Measurements from ENCODE around the gene STOML2. TPM values are rescaled to one million over a fixed set of nuclear protein-coding genes. Genes with fewer than 3 reads are reported as not detected.

The STOML2 gene
- total RNA-seq, 2 experiments from 2014 or later: 165 to 168 TPM

DNA sequence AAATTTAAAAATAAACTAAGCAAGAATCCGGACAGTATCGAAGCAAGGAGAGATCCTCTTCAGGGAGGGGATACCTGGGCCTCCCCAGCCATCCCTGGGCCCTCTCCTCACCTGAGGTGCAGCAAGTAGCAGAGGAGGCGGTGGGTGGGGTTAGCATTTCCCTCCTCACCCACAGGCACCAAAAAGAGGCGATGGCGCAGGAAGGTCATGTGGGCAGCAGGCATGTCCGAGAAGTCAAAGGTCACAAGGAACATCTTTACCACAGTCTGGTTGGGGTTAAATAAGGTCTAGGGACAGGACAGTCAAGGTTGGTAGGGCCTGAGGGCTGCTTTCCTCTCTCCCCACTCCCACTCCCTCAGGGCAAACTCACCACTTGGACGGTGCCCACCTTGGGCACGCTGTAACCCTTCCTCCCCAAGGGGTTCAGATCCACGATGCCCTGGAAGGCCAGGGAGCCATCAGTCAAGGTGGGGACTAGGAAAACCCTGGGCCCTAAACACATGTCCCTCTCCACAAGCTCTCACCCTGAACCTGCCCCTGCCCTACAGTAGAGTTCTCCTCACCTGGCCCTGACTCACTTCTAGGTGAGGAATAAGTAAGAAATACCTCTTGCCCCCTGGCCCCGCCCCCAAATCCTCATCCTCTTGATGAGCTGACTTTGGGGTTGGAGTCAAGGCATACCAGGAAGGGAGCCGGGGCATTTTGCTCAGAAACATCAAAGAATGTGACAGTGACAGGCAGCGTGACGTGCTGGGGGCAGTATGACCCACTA, 2.8 kb upstream of the STOML2 start:
- Mint-ChIP-seq H3K27me3 (ENCODE audit: low read depth) (no peaks in the 10 kb centered on the region), H3K4me1 (ENCODE audit: low read depth) (peaks cover 24% of the 10 kb centered on the region), H3K36me3 (ENCODE audit: low read depth) (peaks cover 12% of the 10 kb centered on the region), H3K27ac (no peak overlapping the region), H3K9me3 (no peaks in the 10 kb centered on the region), H3K4me3 (no peak overlapping the region)
- CTCF ChIA-PET: no interaction called here
- DNase-seq: no peak
- intact Hi-C loops (cut with micrococcal nuclease): no loop called here

DNA sequence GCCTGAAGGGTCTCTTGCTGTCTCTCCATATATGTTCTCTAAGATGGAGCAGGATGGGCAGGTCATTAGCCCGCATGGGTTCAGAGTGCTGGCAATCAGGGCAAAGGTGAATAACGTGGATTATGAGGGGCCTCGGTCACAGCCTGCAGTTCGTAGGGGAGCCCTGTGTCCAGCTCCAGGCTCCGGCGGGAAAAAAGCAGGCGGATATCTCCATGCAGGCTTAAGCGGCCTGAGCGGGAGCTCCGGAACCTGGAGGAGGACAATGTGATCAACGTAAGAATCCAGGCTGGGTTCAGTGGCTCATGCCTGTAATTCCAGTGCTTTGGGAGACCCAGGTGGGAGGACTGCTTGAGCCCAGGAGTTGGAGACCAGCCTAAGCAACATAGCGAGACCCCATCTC, 2.2 kb upstream of the STOML2 start:
- Mint-ChIP-seq H3K4me3 (no peak overlapping the region), H3K9me3 (no peaks in the 10 kb centered on the region), H3K27me3 (ENCODE audit: low read depth) (no peaks in the 10 kb centered on the region), H3K4me1 (ENCODE audit: low read depth) (peaks cover 26% of the 10 kb centered on the region), H3K36me3 (ENCODE audit: low read depth) (peaks cover 18% of the 10 kb centered on the region), H3K27ac (no peak overlapping the region)
- no peak for DNase-seq
- intact Hi-C loops (cut with micrococcal nuclease): no loop called here
- CTCF ChIA-PET: no interaction called here

DNA sequence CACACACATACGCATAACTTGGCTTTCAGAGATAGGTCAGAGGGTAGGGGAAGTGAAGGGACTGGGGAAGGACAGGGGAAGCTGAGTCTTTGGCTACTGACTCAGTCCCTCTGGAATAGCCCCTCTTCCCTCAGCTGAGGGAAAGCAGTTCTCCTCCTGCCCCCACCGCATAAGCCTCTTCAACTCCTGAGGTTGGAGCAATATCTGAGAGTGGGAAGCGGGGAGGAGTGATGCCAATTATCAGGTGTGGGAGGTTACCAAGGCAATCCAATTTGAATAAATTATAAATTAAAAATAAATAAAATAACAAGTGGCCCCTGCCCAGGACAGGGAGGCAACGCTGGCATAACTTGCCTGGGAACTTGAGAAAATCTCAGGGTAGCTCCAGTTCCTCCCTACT, 1.7 kb upstream of the STOML2 start:
- CTCF ChIA-PET: interaction anchor here (0.5 to 2.9 kb wide), 3 partner anchors 10 to 328 kb away, joined by 4 to 10 read pairs (median 4); partner anchors contain the start of gene ATOSB
- H3K4me3 Mint-ChIP-seq: no peak overlapping the region
- H3K27ac Mint-ChIP-seq: no peak overlapping the region
- intact Hi-C loops (cut with micrococcal nuclease): loop anchor here (5.0 kb wide), 1 partner anchor 1663 kb away; no protein-coding TSS in a partner anchor
- peaks cover 18% of the 10 kb centered on the region for H3K36me3 Mint-ChIP-seq (ENCODE audit: low read depth)
- peaks cover 27% of the 10 kb centered on the region for H3K4me1 Mint-ChIP-seq (ENCODE audit: low read depth)
- no peaks in the 10 kb centered on the region for H3K27me3 Mint-ChIP-seq (ENCODE audit: low read depth)
- DNase-seq: no peak
- no peaks in the 10 kb centered on the region for H3K9me3 Mint-ChIP-seq

DNA sequence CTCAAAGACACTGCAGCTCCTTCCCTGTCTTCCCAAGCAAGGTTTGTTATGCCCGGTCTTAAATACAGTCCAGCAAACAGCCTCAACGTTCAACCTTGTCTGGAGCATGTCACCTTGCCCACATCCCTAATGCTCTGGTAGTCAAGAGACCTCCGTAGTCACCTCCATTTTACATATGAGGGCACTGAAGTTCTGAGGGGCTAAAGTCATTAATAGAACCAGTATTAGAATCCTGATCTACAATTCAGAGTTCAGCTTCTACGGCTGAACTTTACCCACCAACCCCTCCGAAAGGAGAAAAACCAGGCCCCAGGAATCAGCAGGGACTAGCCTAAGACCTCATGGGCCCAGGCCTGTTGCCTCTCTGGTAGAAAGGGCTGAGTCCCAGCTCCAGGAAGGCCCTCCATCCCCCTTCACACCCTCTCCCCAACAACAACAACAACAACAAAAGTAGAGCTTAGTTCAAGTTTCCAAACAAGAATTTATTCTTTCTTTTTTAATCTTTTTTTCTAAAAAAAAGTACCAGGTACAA, 795 bp upstream of the STOML2 start:
- Mint-ChIP-seq H3K4me1 (ENCODE audit: low read depth) (peaks cover 31% of the 10 kb centered on the region), H3K36me3 (ENCODE audit: low read depth) (peaks cover 18% of the 10 kb centered on the region), H3K27ac (peak overlapping the region; percentile 93), H3K27me3 (ENCODE audit: low read depth) (no peaks in the 10 kb centered on the region), H3K4me3 (peak overlapping the region; percentile 99), H3K9me3 (no peaks in the 10 kb centered on the region)
- CTCF ChIA-PET: interaction anchor here (0.5 to 2.9 kb wide), 6 partner anchors 10 to 401 kb away, joined by 3 to 10 read pairs (median 4); partner anchors contain the start of gene ATOSB
- DNase-seq: no peak
- intact Hi-C loops (cut with micrococcal nuclease): loop anchor here (1.0 to 5.0 kb wide), 4 partner anchors 13 to 1664 kb away; partner anchors contain the start of genes DNAJB5 and FANCG

DNA sequence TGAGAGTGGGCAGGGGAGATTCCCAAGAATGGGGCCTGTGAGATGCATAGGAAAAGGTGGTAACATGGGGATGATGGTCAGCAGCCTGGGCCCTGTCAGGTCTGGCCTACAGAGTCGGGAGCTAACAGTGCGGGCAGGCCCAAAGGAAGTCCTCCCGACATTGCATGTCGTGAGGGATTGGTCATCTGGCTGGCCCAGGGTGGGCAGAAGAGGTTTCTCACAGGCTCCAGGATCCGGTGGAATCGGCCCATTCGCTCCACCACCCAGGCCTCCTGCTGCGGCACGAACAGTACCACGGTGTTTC, 514 bp downstream of the STOML2 start:
- Mint-ChIP-seq H3K4me1 (ENCODE audit: low read depth) (peaks cover 34% of the 10 kb centered on the region), H3K9me3 (no peaks in the 10 kb centered on the region), H3K27ac (peak overlapping the region; percentile 93), H3K36me3 (ENCODE audit: low read depth) (peaks cover 18% of the 10 kb centered on the region), H3K4me3 (peak overlapping the region; percentile 99), H3K27me3 (ENCODE audit: low read depth) (no peaks in the 10 kb centered on the region)
- peak; percentile 17 for DNase-seq
- intact Hi-C loops (cut with micrococcal nuclease): loop anchor here (2.0 to 5.0 kb wide), 2 partner anchors 14 to 1665 kb away; no protein-coding TSS in a partner anchor
- CTCF ChIA-PET: interaction anchor here (0.9 to 2.9 kb wide), 4 partner anchors 12 to 203 kb away, joined by 3 to 10 read pairs (median 4); partner anchors contain the start of gene ATOSB

DNA sequence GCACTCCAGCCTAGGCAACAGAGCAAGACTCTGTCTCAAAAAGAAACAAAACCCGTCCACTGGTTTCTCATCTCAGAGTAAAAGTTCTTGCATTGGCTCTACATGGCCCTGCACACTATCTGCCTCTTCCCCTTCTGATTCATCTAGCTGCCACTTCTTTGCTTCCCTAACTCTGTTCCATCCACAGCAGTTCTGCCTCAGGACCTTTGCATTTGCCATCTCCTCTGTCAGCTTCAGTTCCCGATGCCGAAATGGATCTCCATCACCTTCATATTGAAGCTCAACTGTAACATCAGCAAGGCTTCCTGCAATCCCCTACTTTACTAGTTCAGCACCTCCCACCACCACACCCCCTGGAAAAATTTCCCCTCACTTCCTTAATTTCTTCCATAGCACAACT, 5.4 kb downstream of the STOML2 start:
- CTCF ChIA-PET: interaction anchor here (0.8 to 4.2 kb wide), 6 partner anchors 15 to 638 kb away, joined by 3 to 37 read pairs (median 17); partner anchors contain the start of genes FANCG and VCP
- intact Hi-C loops (cut with micrococcal nuclease): no loop called here
- no peaks in the 10 kb centered on the region for H3K27me3 Mint-ChIP-seq (ENCODE audit: low read depth)
- DNase-seq: no peak
- H3K9me3 Mint-ChIP-seq: no peaks in the 10 kb centered on the region
- H3K36me3 Mint-ChIP-seq (ENCODE audit: low read depth): peaks cover 17% of the 10 kb centered on the region
- H3K4me3 Mint-ChIP-seq: no peak overlapping the region
- peaks cover 47% of the 10 kb centered on the region for H3K4me1 Mint-ChIP-seq (ENCODE audit: low read depth)
- peak overlapping the region; percentile 20 for H3K27ac Mint-ChIP-seq

DNA sequence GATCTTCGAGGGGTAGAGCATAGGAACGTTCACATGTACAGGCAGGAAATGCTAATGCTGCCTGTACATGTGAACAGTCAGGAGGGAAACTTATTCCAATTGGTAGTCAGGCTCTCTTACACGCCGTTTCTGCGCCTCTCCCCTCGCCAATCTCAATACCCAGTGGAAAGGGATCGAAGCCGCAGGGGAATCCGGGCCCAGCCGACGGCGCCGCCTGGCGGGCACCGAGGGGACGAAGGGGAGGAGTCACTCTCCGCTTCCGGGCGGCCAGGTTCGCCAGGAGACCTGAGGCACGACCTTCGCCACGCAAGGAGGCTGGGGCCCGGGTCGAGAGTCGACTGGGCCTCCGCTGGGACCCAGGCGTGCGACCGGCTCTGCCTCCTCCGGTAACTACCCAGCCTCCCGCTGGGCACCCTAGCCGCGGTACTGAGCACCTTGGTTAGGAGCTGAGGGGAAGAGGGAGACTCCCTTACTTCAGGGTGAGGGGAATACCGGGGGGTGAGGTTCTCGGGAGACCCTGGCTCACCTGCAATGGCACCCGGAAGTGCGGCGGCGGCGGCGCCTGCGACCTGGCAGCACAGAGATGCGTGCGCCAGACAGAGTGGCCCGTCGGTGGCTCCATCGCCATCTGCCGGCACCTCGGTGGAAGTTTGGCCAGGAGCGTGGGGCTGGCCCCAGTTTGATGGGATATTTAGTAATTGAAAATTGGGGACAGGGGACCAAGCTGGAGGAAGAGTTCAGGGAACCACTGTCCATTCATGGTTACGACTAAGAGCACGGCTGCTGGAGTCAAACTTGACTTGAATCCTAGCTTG, 6.7 kb downstream of the STOML2 start, which contains the start of gene PIGO:
Gene PIGO, minus strand, starts transcription at position 557 of the 815 bp plus-strand sequence. CDS start 1,026 bp downstream, outside the sequence.
- Mint-ChIP-seq H3K9me3 (no peaks in the 10 kb centered on the region), H3K36me3 (ENCODE audit: low read depth) (peaks cover 13% of the 10 kb centered on the region), H3K4me3 (peak within 1 kb of the TSS; percentile 83), H3K4me1 (ENCODE audit: low read depth) (peaks cover 37% of the 10 kb centered on the region), H3K27me3 (ENCODE audit: low read depth) (no peaks in the 10 kb centered on the region), H3K27ac (peak within 1 kb of the TSS; percentile 91)
- intact Hi-C loops (cut with micrococcal nuclease): loop anchor here (1.0 kb wide), 7 partner anchors 15 to 336 kb away; partner anchors contain the start of genes DNAJB5 and VCP
- DNase-seq: peak; percentile 92
- CTCF ChIA-PET: interaction anchor here (0.9 to 4.2 kb wide), 10 partner anchors 9 to 336 kb away, joined by 3 to 37 read pairs (median 5); partner anchors contain the start of genes FANCG and VCP

DNA sequence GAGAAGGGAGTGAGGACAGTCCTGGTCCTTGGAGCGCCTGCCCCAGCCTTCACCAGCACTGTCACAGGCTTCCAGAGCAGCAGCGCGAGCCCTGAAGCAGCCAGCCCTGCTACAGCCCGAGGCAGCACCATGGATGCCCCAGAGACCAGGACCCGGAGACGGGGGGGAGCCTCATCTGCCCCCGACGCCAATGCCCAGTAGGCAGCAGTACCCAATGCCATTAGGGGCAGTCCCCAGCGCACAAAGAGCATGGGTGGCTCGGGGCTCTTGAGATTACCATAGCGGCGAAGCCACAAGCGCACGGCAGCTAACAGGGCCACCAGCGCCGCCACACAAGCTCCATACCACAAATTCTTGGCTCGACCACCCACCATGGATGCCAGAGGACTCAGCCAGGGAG, 11.4 kb downstream of the STOML2 start:
- Mint-ChIP-seq H3K27ac (no peak overlapping the region), H3K9me3 (no peaks in the 10 kb centered on the region), H3K27me3 (ENCODE audit: low read depth) (no peaks in the 10 kb centered on the region), H3K4me3 (no peak overlapping the region), H3K36me3 (ENCODE audit: low read depth) (peaks cover 15% of the 10 kb centered on the region), H3K4me1 (ENCODE audit: low read depth) (peaks cover 19% of the 10 kb centered on the region)
- intact Hi-C loops (cut with micrococcal nuclease): no loop called here
- DNase-seq: no peak
- CTCF ChIA-PET: interaction anchor here (0.5 to 2.9 kb wide), 4 partner anchors 10 to 192 kb away, joined by 3 to 12 read pairs (median 3); partner anchors contain the start of gene FANCG

DNA sequence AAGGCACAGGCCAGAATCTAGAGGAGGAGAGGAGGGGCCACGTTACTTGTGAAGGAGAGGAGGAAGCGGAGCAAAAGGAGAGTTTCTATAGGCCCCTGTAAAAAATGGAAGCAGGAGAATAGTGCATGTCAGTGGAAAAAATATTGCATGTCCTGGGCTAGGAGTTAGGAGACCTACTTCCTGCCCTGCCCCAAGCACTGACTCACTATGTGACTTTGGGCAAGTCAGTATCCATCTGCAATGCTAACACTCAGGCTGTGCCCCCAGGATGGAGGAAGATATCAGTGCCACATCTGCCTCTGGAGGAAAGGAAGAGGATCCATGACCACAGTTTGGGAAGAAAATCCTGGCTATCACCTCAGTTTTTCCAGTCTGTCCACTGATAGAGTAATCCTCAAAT, 13.5 kb downstream of the STOML2 start:
- CTCF ChIA-PET: no interaction called here
- Mint-ChIP-seq H3K27me3 (ENCODE audit: low read depth) (no peaks in the 10 kb centered on the region), H3K27ac (no peak overlapping the region), H3K4me3 (no peak overlapping the region), H3K9me3 (no peaks in the 10 kb centered on the region), H3K36me3 (ENCODE audit: low read depth) (peaks cover 15% of the 10 kb centered on the region), H3K4me1 (ENCODE audit: low read depth) (peaks cover 3% of the 10 kb centered on the region)
- intact Hi-C loops (cut with micrococcal nuclease): no loop called here
- no peak for DNase-seq

DNA sequence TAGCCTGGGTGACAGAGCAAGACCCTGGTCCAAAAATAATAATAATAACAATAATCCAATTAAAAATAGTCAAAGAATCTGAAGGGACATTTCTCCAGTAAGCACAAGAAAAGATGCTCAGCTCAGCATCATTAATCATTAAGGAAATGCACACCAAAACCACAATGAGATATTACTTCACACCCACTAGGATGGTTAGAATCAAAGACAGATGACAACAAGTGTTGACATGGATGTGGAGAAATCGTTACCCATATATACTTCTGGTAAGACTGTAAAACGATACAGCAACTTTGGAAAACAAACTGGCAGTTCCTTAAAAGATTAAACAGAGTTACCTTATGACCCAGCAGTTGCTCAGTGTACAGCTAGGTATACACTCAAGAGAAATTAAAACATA, 17.9 kb downstream of the STOML2 start:
- Mint-ChIP-seq H3K9me3 (no peaks in the 10 kb centered on the region), H3K36me3 (ENCODE audit: low read depth) (peaks cover 7% of the 10 kb centered on the region), H3K27ac (no peak overlapping the region), H3K27me3 (ENCODE audit: low read depth) (no peaks in the 10 kb centered on the region), H3K4me1 (ENCODE audit: low read depth) (peaks cover 3% of the 10 kb centered on the region), H3K4me3 (no peak overlapping the region)
- intact Hi-C loops (cut with micrococcal nuclease): no loop called here
- CTCF ChIA-PET: interaction anchor here (1.3 kb wide), 1 partner anchor 185 kb away, joined by 3 read pairs; no protein-coding TSS in a partner anchor
- DNase-seq: no peak

DNA sequence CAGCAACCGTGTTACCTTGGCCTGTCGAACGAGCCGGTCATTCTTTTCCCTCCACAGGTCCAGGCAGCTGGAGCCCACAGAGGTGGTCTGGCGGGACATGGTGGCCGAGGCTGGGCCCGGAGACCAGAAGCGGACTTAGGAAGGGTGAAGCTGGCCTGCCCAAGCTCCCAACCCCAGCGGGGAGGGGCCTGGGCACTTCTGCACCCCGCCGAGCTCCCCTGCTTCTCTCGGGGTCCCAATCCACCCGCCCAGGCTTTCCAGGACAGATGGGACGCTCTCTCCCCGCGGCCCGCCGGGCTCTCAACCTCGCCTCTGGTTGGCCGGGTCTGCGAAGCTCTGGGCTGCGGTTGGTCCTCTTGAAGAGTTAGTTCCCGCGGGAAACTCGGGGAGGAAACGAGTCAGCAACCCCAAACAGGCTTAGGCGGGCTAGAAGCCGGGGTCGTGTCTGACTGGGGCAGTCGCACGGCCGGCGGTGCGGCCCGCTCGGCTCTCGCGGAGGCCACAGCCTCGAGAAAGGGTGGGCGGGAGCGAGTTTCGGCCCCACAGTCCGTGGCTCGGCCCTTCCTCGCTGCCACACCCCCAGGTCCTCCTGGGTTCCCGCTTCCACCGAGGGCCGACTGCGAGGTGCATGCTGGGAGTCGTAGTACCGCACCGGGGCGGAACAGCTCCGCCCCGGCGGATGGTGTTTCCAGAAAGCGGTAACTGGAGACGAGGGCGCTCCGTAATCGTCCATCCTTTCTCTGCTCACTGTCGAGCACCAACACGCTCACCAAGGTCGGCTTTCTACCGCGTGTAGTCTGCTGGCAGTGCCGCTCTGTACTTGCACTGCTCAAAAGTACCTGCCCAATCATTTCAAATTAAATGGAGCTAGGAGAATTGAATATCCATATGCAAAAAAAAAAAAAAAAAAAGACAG, 23.2 kb downstream of the STOML2 start, which contains the start of gene FANCG:
Gene FANCG, minus strand, starts transcription at position 517 of the 916 bp plus-strand sequence. Its CDS starts 418 bp downstream, at position 99.
- H3K4me3 Mint-ChIP-seq: peak within 1 kb of the TSS; percentile 94
- H3K27ac Mint-ChIP-seq: peak within 1 kb of the TSS; percentile 98
- CTCF ChIA-PET: interaction anchor here (0.6 to 4.2 kb wide), 11 partner anchors 8 to 180 kb away, joined by 3 to 37 read pairs (median 5); partner anchors contain the start of genes ATOSB and PIGO
- peak; percentile 92 for DNase-seq
- intact Hi-C loops (cut with micrococcal nuclease): loop anchor here (1.0 to 10.0 kb wide), 6 partner anchors 7 to 755 kb away; partner anchors contain the start of genes DNAJB5, KIF24, NUDT2 and PIGO
- no peaks in the 10 kb centered on the region for H3K9me3 Mint-ChIP-seq
- peaks cover 25% of the 10 kb centered on the region for H3K36me3 Mint-ChIP-seq (ENCODE audit: low read depth)
- peaks cover 19% of the 10 kb centered on the region for H3K4me1 Mint-ChIP-seq (ENCODE audit: low read depth)
- H3K27me3 Mint-ChIP-seq (ENCODE audit: low read depth): no peaks in the 10 kb centered on the region
